ENCODE measurements around the gene PRKN. TPM values are rescaled to one million over a fixed set of nuclear protein-coding genes. Genes with fewer than 3 reads are reported as not detected.

PRKN gene
- total and polyA plus RNA-seq, 2 experiments from 2014 or later, result 0.10 to 0.84 TPM

DNA sequence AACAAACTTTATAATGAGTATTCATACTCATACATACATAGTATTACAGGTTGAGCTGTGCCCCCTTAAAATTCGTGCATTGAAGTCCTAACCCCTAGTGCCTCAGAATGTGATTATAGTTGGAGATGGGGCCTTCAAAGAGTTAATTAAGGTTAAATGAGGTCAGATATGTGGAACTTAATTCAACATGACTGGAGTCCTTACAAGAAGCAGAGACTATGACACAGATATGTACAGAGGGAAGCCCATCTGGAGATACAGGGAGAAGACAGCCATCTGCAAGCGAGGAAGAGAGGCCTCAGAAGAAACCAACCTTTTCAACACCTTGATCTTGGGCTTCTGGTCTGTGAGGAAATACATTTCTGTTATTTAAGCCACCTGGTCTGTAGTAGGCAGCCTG is 917.6 kb downstream of the PRKN start:
- Mint-ChIP-seq H3K4me1 (no peaks in the 10 kb centered on the region; the same call in 2 of the 3 replicates), H3K27ac (no peak overlapping the region), H3K27me3 (ENCODE audit: insufficient read depth, low read depth, poor library complexity) (no peaks in the 10 kb centered on the region), H3K36me3 (ENCODE audit: low read depth) (no peaks in the 10 kb centered on the region), H3K9me3 (peaks cover 2% of the 10 kb centered on the region; the same call in 1 of the 3 replicates), H3K4me3 (no peak overlapping the region)
- Histone ChIP-seq H3K4me1 (ENCODE audit: insufficient read depth) (no peaks in the 10 kb centered on the region), H3K79me2 (replicated peaks; ENCODE audit: insufficient read depth) (no peaks in the 10 kb centered on the region), H3K27me3 (ENCODE audit: insufficient read depth) (no peaks in the 10 kb centered on the region), H3F3A (replicated peaks; ENCODE audit: low read depth) (no peaks in the 10 kb centered on the region), H3K36me3 (ENCODE audit: insufficient read depth) (no peaks in the 10 kb centered on the region), H3K9me2 (ENCODE audit: insufficient read depth) (no peaks in the 10 kb centered on the region), H2AFZ (no peak overlapping the region), H3K4me2 (no peak overlapping the region), H4K20me1 (replicated peaks; ENCODE audit: insufficient read depth) (no peaks in the 10 kb centered on the region), H3K4me3 (no peak overlapping the region), H3K27ac (ENCODE audit: low read depth) (no peak overlapping the region)
- TF ChIP-seq JUNB (IDR thresholded peaks at IDR 0.05; ENCODE audit: unreplicated experiment) (no peak), ZNF114 (CRISPR knock-in tag; IDR thresholded peaks at IDR 0.05) (no peak), STAT1 (IDR thresholded peaks at IDR 0.05; ENCODE audit: unreplicated experiment) (no peak), ZNF331 (CRISPR knock-in tag; IDR thresholded peaks at IDR 0.05; ENCODE audit: low read depth) (no peak), CREB1 (CRISPR knock-in tag; IDR thresholded peaks at IDR 0.05; ENCODE audit: low read depth) (no peak), POLR2AphosphoS5 (IDR thresholded peaks at IDR 0.05; ENCODE audit: low read depth) (no peak), EZH2phosphoT487 (IDR thresholded peaks at IDR 0.05; ENCODE audit: unreplicated experiment) (no peak), EZH2 (IDR thresholded peaks at IDR 0.05; ENCODE audit: low read depth, unreplicated experiment) (no peak), NANOG (IDR thresholded peaks at IDR 0.05; ENCODE audit: borderline replicate concordance) (no peak)
- TF ChIP-seq, protein P1, sequence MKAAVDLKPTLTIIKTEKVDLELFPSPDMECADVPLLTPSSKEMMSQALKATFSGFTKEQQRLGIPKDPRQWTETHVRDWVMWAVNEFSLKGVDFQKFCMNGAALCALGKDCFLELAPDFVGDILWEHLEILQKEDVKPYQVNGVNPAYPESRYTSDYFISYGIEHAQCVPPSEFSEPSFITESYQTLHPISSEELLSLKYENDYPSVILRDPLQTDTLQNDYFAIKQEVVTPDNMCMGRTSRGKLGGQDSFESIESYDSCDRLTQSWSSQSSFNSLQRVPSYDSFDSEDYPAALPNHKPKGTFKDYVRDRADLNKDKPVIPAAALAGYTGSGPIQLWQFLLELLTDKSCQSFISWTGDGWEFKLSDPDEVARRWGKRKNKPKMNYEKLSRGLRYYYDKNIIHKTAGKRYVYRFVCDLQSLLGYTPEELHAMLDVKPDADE (IDR thresholded peaks at IDR 0.05), result no peak
- TF ChIP-seq, protein P2, sequence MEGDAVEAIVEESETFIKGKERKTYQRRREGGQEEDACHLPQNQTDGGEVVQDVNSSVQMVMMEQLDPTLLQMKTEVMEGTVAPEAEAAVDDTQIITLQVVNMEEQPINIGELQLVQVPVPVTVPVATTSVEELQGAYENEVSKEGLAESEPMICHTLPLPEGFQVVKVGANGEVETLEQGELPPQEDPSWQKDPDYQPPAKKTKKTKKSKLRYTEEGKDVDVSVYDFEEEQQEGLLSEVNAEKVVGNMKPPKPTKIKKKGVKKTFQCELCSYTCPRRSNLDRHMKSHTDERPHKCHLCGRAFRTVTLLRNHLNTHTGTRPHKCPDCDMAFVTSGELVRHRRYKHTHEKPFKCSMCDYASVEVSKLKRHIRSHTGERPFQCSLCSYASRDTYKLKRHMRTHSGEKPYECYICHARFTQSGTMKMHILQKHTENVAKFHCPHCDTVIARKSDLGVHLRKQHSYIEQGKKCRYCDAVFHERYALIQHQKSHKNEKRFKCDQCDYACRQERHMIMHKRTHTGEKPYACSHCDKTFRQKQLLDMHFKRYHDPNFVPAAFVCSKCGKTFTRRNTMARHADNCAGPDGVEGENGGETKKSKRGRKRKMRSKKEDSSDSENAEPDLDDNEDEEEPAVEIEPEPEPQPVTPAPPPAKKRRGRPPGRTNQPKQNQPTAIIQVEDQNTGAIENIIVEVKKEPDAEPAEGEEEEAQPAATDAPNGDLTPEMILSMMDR (conservative IDR thresholded peaks at IDR 0.05; ENCODE audit: low read depth in 2 of 2), result no peak
- TF ChIP-seq, protein P3, sequence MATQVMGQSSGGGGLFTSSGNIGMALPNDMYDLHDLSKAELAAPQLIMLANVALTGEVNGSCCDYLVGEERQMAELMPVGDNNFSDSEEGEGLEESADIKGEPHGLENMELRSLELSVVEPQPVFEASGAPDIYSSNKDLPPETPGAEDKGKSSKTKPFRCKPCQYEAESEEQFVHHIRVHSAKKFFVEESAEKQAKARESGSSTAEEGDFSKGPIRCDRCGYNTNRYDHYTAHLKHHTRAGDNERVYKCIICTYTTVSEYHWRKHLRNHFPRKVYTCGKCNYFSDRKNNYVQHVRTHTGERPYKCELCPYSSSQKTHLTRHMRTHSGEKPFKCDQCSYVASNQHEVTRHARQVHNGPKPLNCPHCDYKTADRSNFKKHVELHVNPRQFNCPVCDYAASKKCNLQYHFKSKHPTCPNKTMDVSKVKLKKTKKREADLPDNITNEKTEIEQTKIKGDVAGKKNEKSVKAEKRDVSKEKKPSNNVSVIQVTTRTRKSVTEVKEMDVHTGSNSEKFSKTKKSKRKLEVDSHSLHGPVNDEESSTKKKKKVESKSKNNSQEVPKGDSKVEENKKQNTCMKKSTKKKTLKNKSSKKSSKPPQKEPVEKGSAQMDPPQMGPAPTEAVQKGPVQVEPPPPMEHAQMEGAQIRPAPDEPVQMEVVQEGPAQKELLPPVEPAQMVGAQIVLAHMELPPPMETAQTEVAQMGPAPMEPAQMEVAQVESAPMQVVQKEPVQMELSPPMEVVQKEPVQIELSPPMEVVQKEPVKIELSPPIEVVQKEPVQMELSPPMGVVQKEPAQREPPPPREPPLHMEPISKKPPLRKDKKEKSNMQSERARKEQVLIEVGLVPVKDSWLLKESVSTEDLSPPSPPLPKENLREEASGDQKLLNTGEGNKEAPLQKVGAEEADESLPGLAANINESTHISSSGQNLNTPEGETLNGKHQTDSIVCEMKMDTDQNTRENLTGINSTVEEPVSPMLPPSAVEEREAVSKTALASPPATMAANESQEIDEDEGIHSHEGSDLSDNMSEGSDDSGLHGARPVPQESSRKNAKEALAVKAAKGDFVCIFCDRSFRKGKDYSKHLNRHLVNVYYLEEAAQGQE (IDR thresholded peaks at IDR 0.05; ENCODE audit: unreplicated experiment), result no peak
- TF ChIP-seq, protein P4, sequence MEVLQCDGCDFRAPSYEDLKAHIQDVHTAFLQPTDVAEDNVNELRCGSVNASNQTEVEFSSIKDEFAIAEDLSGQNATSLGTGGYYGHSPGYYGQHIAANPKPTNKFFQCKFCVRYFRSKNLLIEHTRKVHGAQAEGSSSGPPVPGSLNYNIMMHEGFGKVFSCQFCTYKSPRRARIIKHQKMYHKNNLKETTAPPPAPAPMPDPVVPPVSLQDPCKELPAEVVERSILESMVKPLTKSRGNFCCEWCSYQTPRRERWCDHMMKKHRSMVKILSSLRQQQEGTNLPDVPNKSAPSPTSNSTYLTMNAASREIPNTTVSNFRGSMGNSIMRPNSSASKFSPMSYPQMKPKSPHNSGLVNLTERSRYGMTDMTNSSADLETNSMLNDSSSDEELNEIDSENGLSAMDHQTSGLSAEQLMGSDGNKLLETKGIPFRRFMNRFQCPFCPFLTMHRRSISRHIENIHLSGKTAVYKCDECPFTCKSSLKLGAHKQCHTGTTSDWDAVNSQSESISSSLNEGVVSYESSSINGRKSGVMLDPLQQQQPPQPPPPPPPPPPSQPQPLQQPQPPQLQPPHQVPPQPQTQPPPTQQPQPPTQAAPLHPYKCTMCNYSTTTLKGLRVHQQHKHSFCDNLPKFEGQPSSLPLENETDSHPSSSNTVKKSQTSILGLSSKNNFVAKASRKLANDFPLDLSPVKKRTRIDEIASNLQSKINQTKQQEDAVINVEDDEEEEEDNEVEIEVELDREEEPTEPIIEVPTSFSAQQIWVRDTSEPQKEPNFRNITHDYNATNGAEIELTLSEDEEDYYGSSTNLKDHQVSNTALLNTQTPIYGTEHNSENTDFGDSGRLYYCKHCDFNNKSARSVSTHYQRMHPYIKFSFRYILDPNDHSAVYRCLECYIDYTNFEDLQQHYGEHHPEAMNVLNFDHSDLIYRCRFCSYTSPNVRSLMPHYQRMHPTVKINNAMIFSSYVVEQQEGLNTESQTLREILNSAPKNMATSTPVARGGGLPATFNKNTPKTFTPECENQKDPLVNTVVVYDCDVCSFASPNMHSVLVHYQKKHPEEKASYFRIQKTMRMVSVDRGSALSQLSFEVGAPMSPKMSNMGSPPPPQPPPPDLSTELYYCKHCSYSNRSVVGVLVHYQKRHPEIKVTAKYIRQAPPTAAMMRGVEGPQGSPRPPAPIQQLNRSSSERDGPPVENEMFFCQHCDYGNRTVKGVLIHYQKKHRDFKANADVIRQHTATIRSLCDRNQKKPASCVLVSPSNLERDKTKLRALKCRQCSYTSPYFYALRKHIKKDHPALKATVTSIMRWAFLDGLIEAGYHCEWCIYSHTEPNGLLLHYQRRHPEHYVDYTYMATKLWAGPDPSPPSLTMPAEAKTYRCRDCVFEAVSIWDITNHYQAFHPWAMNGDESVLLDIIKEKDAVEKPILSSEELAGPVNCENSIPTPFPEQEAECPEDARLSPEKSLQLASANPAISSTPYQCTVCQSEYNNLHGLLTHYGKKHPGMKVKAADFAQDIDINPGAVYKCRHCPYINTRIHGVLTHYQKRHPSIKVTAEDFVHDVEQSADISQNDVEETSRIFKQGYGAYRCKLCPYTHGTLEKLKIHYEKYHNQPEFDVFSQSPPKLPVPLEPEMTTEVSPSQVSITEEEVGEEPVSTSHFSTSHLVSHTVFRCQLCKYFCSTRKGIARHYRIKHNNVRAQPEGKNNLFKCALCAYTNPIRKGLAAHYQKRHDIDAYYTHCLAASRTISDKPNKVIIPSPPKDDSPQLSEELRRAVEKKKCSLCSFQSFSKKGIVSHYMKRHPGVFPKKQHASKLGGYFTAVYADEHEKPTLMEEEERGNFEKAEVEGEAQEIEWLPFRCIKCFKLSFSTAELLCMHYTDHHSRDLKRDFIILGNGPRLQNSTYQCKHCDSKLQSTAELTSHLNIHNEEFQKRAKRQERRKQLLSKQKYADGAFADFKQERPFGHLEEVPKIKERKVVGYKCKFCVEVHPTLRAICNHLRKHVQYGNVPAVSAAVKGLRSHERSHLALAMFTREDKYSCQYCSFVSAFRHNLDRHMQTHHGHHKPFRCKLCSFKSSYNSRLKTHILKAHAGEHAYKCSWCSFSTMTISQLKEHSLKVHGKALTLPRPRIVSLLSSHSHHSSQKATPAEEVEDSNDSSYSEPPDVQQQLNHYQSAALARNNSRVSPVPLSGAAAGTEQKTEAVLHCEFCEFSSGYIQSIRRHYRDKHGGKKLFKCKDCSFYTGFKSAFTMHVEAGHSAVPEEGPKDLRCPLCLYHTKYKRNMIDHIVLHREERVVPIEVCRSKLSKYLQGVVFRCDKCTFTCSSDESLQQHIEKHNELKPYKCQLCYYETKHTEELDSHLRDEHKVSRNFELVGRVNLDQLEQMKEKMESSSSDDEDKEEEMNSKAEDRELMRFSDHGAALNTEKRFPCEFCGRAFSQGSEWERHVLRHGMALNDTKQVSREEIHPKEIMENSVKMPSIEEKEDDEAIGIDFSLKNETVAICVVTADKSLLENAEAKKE (CRISPR knock-in tag; IDR thresholded peaks at IDR 0.05), result no peak
- DNase-seq (ENCODE audit: low spot score), result no peak
- ATAC-seq, result no peak

Measured in GM23338 (cell line).